ENCODE data around the gene OR6A2. TPM values are rescaled to one million over a fixed set of nuclear protein-coding genes. Genes with fewer than 3 reads are reported as not detected.
A peak's percentile ranks its signal among the peaks of the same experiment; 100 is the strongest.

Gene OR6A2
- total and polyA plus RNA-seq, 2 of the 8 experiments (the other 6 are each of a cell fraction or from before 2014, with no cell fraction given) = 0.14 to 0.20 TPM

DNA sequence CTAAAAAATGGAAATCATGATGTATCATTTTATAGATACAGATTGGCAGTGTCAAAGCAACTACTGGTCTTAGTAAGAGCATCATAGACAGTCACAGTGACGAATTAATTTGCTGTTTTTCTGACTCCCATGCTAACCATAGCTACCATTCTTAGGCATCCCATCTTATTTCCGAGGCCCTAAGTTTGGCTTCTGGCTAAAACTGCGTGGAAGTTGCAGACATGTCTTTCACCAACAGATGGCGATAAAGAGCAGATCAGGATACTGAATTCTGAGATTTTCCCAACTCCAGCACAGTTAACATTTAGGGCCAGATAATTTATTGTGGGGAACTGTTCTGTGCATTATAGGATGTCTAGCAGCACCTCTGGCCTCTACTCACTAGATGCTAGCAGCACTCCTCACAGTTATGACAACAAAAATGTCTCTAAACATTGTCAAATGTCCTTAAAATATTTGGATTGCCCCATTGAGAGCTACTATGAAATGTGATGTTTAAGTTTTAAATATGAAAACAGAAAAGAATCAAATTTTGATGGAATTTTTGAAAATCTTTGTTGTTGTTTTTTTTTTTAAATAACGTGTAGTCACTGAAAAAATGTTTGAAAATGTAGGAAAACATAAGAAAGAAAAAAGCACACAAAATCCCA lies 44.1 kb downstream of the OR6A2 start:
- H3K9me3 ChIP-seq (ENCODE audit: insufficient read depth in 2 of 2, low read depth in 1 of 2, low read length in 1 of 2) = no peaks in the 10 kb centered on the region
- peak; percentile 96 for FAIRE-seq
- no peak overlapping the region for H4K8ac ChIP-seq (ENCODE audit: extremely low read depth, insufficient read depth, low read length)

More for the DNA sequence above, 44.1 kb downstream of the OR6A2 start:
- CTCF ChIA-PET (ENCODE audit: partially characterized antibody) = interaction anchor here (0.7 to 8.4 kb wide), 47 partner anchors 11 to 667 kb away, joined by 3 to 110 read pairs (median 4); partner anchors contain the start of genes MRPL17, OR2AG2 and ZNF215
- Histone ChIP-seq H3K79me1 (ENCODE audit: low read depth, low read length) (no peaks in the 10 kb centered on the region), H3K56ac (replicated peaks; ENCODE audit: insufficient read length, low read depth, low read length) (no peak overlapping the region), H3K14ac (ENCODE audit: insufficient read length) (no peak overlapping the region), H3K4me1 (replicated peaks in 1 of 4; ENCODE audit: control insufficient read depth in 3 of 4, insufficient read depth in 4 of 4, low read length in 3 of 4) (no peaks in the 10 kb centered on the region), H3K18ac (ENCODE audit: extremely low read depth, low read length) (no peak overlapping the region), H3K4me2 (ENCODE audit: insufficient read depth in 1 of 2, low read depth in 2 of 2, low read length in 2 of 2) (no peak overlapping the region), H4K5ac (ENCODE audit: insufficient read length, low read depth, low read length) (no peak overlapping the region), H3K36me3 (ENCODE audit: control insufficient read depth in 2 of 4, insufficient read depth in 4 of 4, low read length in 3 of 4) (no peaks in the 10 kb centered on the region), H2AK5ac (ENCODE audit: low read depth, low read length) (no peak overlapping the region), H2BK20ac (ENCODE audit: low read length) (no peak overlapping the region), H2BK120ac (replicated peaks; ENCODE audit: low read depth, low read length) (no peak overlapping the region), H3K27me3 (replicated peaks in 1 of 4; ENCODE audit: control insufficient read depth in 3 of 4, extremely low read depth in 1 of 4, insufficient read depth in 3 of 4, low read length in 3 of 4) (no peaks in the 10 kb centered on the region), H2BK12ac (ENCODE audit: low read depth, low read length) (no peak overlapping the region), H4K20me1 (replicated peaks in 1 of 2; ENCODE audit: control insufficient read depth in 1 of 2, insufficient read depth in 2 of 2, low read length in 2 of 2) (no peaks in the 10 kb centered on the region), H2BK15ac (ENCODE audit: low read length) (no peak overlapping the region), H2AFZ (ENCODE audit: low read length) (no peak overlapping the region), H3K4ac (replicated peaks; ENCODE audit: insufficient read length, low read depth, low read length) (no peak overlapping the region), H2BK5ac (ENCODE audit: low read depth, low read length) (no peak overlapping the region), H3K9ac (replicated peaks in 1 of 4; ENCODE audit: extremely low read depth in 1 of 4, low read depth in 3 of 4, low read length in 3 of 4) (no peak overlapping the region), H3K23me2 (ENCODE audit: low read depth, low read length) (no peaks in the 10 kb centered on the region), H3K79me2 (ENCODE audit: control insufficient read depth in 1 of 2, insufficient read depth in 2 of 2, low read length in 2 of 2) (no peaks in the 10 kb centered on the region), H3K27ac (ENCODE audit: low read depth, low read length) (no peak overlapping the region), H3K23ac (ENCODE audit: insufficient read length) (no peak overlapping the region), H4K91ac (replicated peaks; ENCODE audit: insufficient read length, low read length) (no peak overlapping the region), H3K4me3 (ENCODE audit: extremely low read depth in 1 of 4, insufficient read depth in 2 of 4, low read depth in 3 of 4, low read length in 4 of 4) (no peak overlapping the region)
- 22% methylated on average over 5 of the region's 5 CpGs; no CpG with 5 or more reads in 1 of the 2 experiments for WGBS, 2 experiments (ENCODE audit: extremely low coverage in 1 of 2, insufficient coverage in 1 of 2, insufficient read length in 1 of 2, insufficient replicate concordance in 2 of 2, low coverage in 1 of 2, low lambda C conversion rate in 2 of 2, missing lambda C conversion rate in 1 of 2)
- DNase-seq (ENCODE audit: low read depth in 1 of 2, low spot score in 2 of 2) = peak in 1 of 2 experiments; percentile 63
- POLR2A ChIA-PET (ENCODE audit: partially characterized antibody) = no interaction called here
- TF ChIP-seq, protein P1, sequence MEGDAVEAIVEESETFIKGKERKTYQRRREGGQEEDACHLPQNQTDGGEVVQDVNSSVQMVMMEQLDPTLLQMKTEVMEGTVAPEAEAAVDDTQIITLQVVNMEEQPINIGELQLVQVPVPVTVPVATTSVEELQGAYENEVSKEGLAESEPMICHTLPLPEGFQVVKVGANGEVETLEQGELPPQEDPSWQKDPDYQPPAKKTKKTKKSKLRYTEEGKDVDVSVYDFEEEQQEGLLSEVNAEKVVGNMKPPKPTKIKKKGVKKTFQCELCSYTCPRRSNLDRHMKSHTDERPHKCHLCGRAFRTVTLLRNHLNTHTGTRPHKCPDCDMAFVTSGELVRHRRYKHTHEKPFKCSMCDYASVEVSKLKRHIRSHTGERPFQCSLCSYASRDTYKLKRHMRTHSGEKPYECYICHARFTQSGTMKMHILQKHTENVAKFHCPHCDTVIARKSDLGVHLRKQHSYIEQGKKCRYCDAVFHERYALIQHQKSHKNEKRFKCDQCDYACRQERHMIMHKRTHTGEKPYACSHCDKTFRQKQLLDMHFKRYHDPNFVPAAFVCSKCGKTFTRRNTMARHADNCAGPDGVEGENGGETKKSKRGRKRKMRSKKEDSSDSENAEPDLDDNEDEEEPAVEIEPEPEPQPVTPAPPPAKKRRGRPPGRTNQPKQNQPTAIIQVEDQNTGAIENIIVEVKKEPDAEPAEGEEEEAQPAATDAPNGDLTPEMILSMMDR (IDR thresholded peaks at IDR 0.05; ENCODE audit: control extremely low read depth in 1 of 3, insufficient read depth in 1 of 3, low read depth in 1 of 3, low read length in 3 of 3) = peak in 2 of 3 experiments; percentile 71 to 86; a peak in 3 of 4 replicates
- TF ChIP-seq RAD21 (IDR thresholded peaks at IDR 0.05 in 1 of 2, conservative IDR thresholded peaks at IDR 0.05 in 1 of 2; ENCODE audit: low read depth in 2 of 2, low read length in 2 of 2) (peak; percentile 41 to 55), KDM5A (IDR thresholded peaks at IDR 0.05; ENCODE audit: low read length) (no peak)

All from H1 (cell line).